Mammary epithelial cell (primary cell): ENCODE data around the gene RTL1.

Experiments
- CTCF ChIP-seq, 2 donors: IDR thresholded peaks in 1 of 2; conservative IDR thresholded peaks in 1 of 2; 2 replicates each; pipeline ENCODE4 v1.5.1; 2011 to 2012; ENCODE audit warnings: inconsistent platforms in 2 of 2, low read length in 2 of 2, mild to moderate bottlenecking in 2 of 2, control low read depth in 1 of 2, low read depth in 1 of 2; ENCODE audit not compliant: insufficient read depth in 1 of 2; ENCODE audit errors: extremely low read depth in 1 of 2
- EZH2 ChIP-seq: IDR thresholded peaks from 2 replicates; pipeline ENCODE4 v1.6.1; 2012; ENCODE audit warnings: low read length, inconsistent platforms, borderline replicate concordance

- no peak for TF ChIP-seq CTCF (conservative IDR thresholded peaks at IDR 0.05 in 1 of 2, IDR thresholded peaks at IDR 0.05 in 1 of 2; ENCODE audit: extremely low read depth in 1 of 2, insufficient read depth in 1 of 2, low read depth in 1 of 2, low read length in 2 of 2)
- no peak for TF ChIP-seq EZH2
These were observed 31.0 kb downstream of the RTL1 start for GRCh38 chr14:100872259-100873095.
